Activated CD8-positive, alpha-beta T cell treated with anti-CD3 and anti-CD28 coated beads for 36 hours (primary cell): ENCODE data around the gene NBEAL2. TPM values are rescaled to one million over a fixed set of nuclear protein-coding genes. Genes with fewer than 3 reads are reported as not detected.
A peak's percentile ranks its signal among the peaks of the same experiment; 100 is the strongest.

Experiments used
- ATAC-seq: fragments of 200-7000 bp; cut with Tn5 transposase; one replicate; pipeline ENCODE4 v1.10.0; 2021; ENCODE audit warnings: mild to moderate bottlenecking, moderate library complexity
- CTCF ChIA-PET: fragments of 350-600 bp; sonication (Branson Sonifier 250); formaldehyde crosslinking; loops from one replicate; lab custom pipeline; 2021; ENCODE audit warnings: antibody characterized with exemption; lab: Charles Lee
- POLR2A ChIA-PET: fragments of 350-600 bp; sonication (Branson Sonifier 250); formaldehyde crosslinking; loops from one replicate; lab custom pipeline; 2021; ENCODE audit warnings: antibody characterized with exemption; lab: Charles Lee
- DNase-seq: peaks from one replicate; pipeline ENCODE4 v3.0.0-alpha.2; 2020
- H3K27ac Mint-ChIP-seq: one replicate; pipeline ENCODE4 v1.8.0; 2021; ENCODE audit warnings: mild to moderate bottlenecking, mixed read lengths
- H3K27me3 Mint-ChIP-seq: one replicate; pipeline ENCODE4 v1.8.0; 2021; ENCODE audit warnings: mixed read lengths
- H3K36me3 Mint-ChIP-seq: one replicate; pipeline ENCODE4 v1.8.0; 2021; ENCODE audit warnings: low read depth, mixed read lengths
- H3K4me1 Mint-ChIP-seq: one replicate; pipeline ENCODE4 v1.8.0; 2021; ENCODE audit warnings: low read depth, mixed read lengths
- H3K4me3 Mint-ChIP-seq: one replicate; pipeline ENCODE4 v1.8.0; 2021; ENCODE audit warnings: mild to moderate bottlenecking, moderate library complexity, mixed read lengths
- H3K9me3 Mint-ChIP-seq: one replicate; pipeline ENCODE4 v1.8.0; 2021; ENCODE audit warnings: mixed read lengths
- CTCF ChIP-seq: fragments of 200-600 bp; IDR thresholded peaks from one replicate; pipeline ENCODE4 v1.8.0; 2022; ENCODE audit warnings: antibody characterized with exemption, mild to moderate bottlenecking
- intact Hi-C: fragments of 100-400 bp; cut with micrococcal nuclease; formaldehyde crosslinking; loops from one replicate; pipeline ENCODE4 v1.10.0; 2022
- total RNA-seq, 2 experiments: library from RNA; stranded (reverse); gene quantifications; one replicate each; pipeline ENCODE4 v1.2.3, GENCODE V29; 2021

NBEAL2 gene
- total RNA-seq, 2 experiments from 2014 or later: 58.9 to 63.7 TPM

GRCh38 chr3:46947981-46948791 is 31.3 kb upstream of the NBEAL2 start:
- no peaks in the 10 kb centered on the region for H3K27me3 Mint-ChIP-seq
- no peaks in the 10 kb centered on the region for H3K9me3 Mint-ChIP-seq
- ChIA-PET CTCF (interaction anchor here (0.8 to 2.1 kb wide), 3 partner anchors 11 to 34 kb away, joined by 3 to 8 read pairs (median 6); no protein-coding TSS in a partner anchor), POLR2A (interaction anchor here (0.6 to 3.7 kb wide), 17 partner anchors 8 to 439 kb away, joined by 3 to 33 read pairs (median 7); partner anchors contain the start of gene NBEAL2)
- peak overlapping the region; percentile 46 for H3K4me3 Mint-ChIP-seq
- H3K4me1 Mint-ChIP-seq: peaks cover 77% of the 10 kb centered on the region
- peaks cover 37% of the 10 kb centered on the region for H3K36me3 Mint-ChIP-seq
- TF ChIP-seq CTCF: no peak
- DNase-seq (peak; percentile 80), ATAC-seq (peak; percentile 77)
- intact Hi-C loops: no loop called here
- H3K27ac Mint-ChIP-seq: peak overlapping the region; percentile 90

GRCh38 chr3:46948830-46949671 is 30.4 kb upstream of the NBEAL2 start:
- H3K27me3 Mint-ChIP-seq: no peaks in the 10 kb centered on the region
- H3K4me1 Mint-ChIP-seq: peaks cover 86% of the 10 kb centered on the region
- ChIA-PET CTCF (no interaction called here), POLR2A (interaction anchor here (0.6 to 3.7 kb wide), 8 partner anchors 9 to 440 kb away, joined by 3 to 33 read pairs (median 8); partner anchors contain the start of gene NBEAL2)
- DNase-seq (peak; percentile 56), ATAC-seq (no peak)
- H3K27ac Mint-ChIP-seq: peak overlapping the region; percentile 90
- H3K36me3 Mint-ChIP-seq: peaks cover 37% of the 10 kb centered on the region
- no peaks in the 10 kb centered on the region for H3K9me3 Mint-ChIP-seq
- intact Hi-C loops: no loop called here
- no peak for TF ChIP-seq CTCF
- peak overlapping the region; percentile 46 for H3K4me3 Mint-ChIP-seq

GRCh38 chr3:46950177-46950576 is 29.3 kb upstream of the NBEAL2 start:
- DNase-seq (no peak), ATAC-seq (no peak)
- no peak for TF ChIP-seq CTCF
- no peaks in the 10 kb centered on the region for H3K9me3 Mint-ChIP-seq
- H3K4me3 Mint-ChIP-seq: no peak overlapping the region
- POLR2A ChIA-PET: interaction anchor here (0.6 to 0.8 kb wide), 2 partner anchors 29 to 55 kb away, joined by 4 read pairs; partner anchors contain the start of gene NBEAL2
- peaks cover 89% of the 10 kb centered on the region for H3K4me1 Mint-ChIP-seq
- intact Hi-C loops: no loop called here
- peak overlapping the region; percentile 66 for H3K27ac Mint-ChIP-seq
- H3K36me3 Mint-ChIP-seq: peaks cover 45% of the 10 kb centered on the region
- H3K27me3 Mint-ChIP-seq: no peaks in the 10 kb centered on the region
- CTCF ChIA-PET: no interaction called here

- H3K9me3 Mint-ChIP-seq: no peaks in the 10 kb centered on the region
- no peaks in the 10 kb centered on the region for H3K27me3 Mint-ChIP-seq
- POLR2A ChIA-PET: interaction anchor here (0.6 to 1.2 kb wide), 3 partner anchors 29 to 55 kb away, joined by 3 to 4 read pairs (median 4); partner anchors contain the start of gene NBEAL2
- intact Hi-C loops: no loop called here
- H3K4me3 Mint-ChIP-seq: no peak overlapping the region
- peak overlapping the region; percentile 37 for H3K27ac Mint-ChIP-seq
- ATAC-seq: no peak
- CTCF ChIA-PET: no interaction called here
- H3K36me3 Mint-ChIP-seq: peaks cover 44% of the 10 kb centered on the region
- peaks cover 89% of the 10 kb centered on the region for H3K4me1 Mint-ChIP-seq
- DNase-seq: no peak
- no peak for TF ChIP-seq CTCF
These were observed 28.7 kb upstream of the NBEAL2 start for GRCh38 chr3:46950650-46951241.
